GM12873 (cell line): ENCODE data around the gene ETHE1.

ENCODE experiments used
- CTCF ChIP-seq: IDR thresholded peaks from 2 replicates; pipeline ENCODE4 v1.5.1; 2012; ENCODE audit warnings: low read depth, mild to moderate bottlenecking, moderate library complexity, low read length, control low read depth; ENCODE audit not compliant: insufficient read depth; ENCODE audit errors: missing control alignments

ETHE1 gene

GRCh38 chr19:43560687-43561086, 33.7 kb upstream of the ETHE1 start:
- peak; percentile 1 for TF ChIP-seq CTCF

DNA sequence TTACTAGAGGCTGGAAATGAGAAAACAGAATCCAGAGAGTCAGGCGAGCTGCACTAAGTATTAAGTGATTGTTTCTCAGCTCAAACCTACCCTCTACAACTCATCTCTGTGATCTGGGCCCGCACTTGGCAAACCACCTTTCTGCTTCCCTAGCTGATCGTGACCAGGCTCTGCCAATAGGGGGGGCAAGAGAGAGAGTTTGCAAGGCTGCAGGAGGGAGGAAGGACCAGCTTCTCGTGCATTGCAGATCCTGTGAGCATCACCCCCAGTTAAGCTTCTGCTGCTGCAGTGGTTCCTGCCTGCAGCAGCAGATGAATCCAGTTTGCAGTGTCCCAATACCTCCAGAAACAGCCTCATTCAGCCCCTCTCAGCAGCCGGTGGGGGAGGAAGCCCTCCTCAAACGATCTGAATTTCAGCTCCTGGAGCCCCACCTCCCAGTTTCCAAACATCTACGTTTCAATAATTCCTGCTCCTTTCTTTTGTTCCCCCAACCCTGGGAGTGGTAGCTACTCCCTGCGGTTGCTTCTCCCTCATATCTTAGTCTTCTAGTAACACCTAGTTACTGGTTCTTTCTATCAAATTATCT, 28.3 kb upstream of the ETHE1 start:
- peak; percentile 96 for TF ChIP-seq CTCF

DNA sequence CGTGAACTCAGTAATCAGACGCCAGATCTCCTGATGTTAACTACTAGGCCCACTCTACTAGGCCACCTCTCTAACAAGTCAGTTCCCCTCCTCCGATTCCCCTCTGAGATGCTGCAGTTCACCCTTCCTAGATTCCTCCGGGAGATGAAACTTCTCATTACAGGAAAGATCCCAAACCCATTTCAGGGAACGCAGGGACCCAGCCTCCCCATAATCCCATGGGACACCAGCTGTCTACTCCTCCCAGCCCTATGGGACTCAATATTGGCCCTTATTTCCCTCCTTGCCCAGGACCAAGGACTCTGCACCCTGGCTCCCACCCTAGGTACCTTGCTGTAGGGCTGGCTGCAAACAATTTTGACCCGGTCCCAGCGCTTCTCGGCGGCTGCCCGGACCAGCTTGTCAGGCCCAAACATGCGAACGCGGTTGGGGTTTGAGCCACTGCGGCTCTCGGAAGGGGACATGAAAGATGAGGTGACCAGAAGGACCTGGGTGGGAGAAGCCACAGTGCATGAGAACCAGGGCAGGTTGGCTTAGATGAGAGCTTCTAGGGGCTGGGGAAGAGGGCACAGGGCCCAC, 27.4 kb upstream of the ETHE1 start:
- TF ChIP-seq CTCF: no peak

- no peak for TF ChIP-seq CTCF
These were observed 26.7 kb upstream of the ETHE1 start for GRCh38 chr19:43553656-43554055.

DNA sequence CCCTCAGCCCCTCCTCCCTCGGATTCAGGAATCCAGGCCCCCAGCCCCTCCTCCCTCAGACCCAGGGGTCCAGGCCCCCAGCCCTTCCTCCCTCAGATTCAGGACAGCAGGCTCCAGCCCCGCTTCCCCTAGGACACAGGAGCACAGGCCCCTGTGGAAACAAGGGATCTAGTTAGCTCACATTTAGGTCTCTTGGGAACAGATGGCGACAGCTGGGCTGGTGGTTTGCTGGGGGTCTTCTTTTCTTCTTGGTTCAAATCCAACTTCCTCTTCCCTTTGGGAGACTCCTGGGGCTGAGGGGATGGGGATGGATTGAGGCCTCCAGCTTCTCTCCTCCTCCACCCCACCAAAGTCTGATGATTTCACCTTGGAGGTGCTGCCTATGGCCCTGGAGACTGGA, 25.6 kb upstream of the ETHE1 start:
- TF ChIP-seq CTCF: no peak

GRCh38 chr19:43552198-43552450, 25.1 kb upstream of the ETHE1 start:
- no peak for TF ChIP-seq CTCF

DNA sequence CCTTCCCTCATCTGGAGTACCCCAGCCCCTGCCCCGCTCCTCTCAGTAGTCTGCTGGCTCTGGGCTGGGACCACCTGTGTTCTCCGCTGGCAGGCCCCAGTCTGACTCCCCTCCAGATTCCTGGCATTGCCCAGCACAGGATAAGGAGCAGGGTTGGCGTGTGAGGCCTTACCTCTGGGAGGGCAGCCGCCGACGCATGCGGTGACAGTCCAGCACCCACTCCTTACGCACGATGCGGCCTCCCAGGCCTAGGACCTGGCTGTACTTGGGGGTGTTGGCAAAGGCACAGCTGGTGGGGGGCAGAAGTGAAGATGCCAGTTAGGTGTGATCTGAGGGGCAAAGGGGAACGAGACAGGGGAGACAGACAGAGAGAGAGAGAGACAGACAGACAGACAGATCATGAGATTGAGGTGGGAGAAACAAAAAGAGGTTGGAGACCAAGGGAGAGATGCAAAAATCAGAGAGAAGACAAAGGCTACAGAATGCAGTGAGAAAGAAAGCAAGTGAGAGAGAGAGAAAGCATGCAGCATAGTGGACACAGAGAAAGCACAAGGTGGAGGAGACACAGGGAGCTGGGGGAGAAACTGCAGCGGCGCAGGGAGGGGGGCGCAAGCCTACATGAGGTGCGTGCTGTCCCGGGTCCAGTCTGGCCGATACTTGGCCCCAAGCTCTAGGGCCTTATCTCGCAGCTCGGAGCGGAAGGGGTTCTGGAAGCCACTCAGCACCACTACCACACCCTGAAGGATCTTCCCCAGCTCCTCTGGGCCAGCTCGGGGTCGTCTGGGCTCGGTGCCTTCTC, 24.6 kb upstream of the ETHE1 start:
- no peak for TF ChIP-seq CTCF
